Neuron (in vitro differentiated cells): Measurements from ENCODE around the gene WNT4.

Experiments
- H2AFZ ChIP-seq: one replicate; pipeline ENCODE4 v1.6.1; 2013; ENCODE audit warnings: low read depth, mild to moderate bottlenecking, inconsistent platforms, low read length, moderate library complexity
- H3K27me3 ChIP-seq: one replicate; pipeline ENCODE4 v1.6.1; 2013; ENCODE audit warnings: low read length; ENCODE audit not compliant: insufficient read depth
- H3K36me3 ChIP-seq: one replicate; pipeline ENCODE4 v1.6.1; 2013; ENCODE audit warnings: low read length; ENCODE audit not compliant: insufficient read depth
- H3K4me1 ChIP-seq: one replicate; pipeline ENCODE4 v1.6.1; 2013; ENCODE audit warnings: low read length; ENCODE audit not compliant: insufficient read depth
- H3K4me3 ChIP-seq: 2 replicates; pipeline ENCODE4 v1.5.1; 2013; ENCODE audit warnings: mild to moderate bottlenecking, low read length, moderate library complexity
- H3K9me3 ChIP-seq: one replicate; pipeline ENCODE4 v1.6.1; 2013; ENCODE audit warnings: low read length

The WNT4 gene

GRCh38 chr1:22176258-22176657, 33.4 kb upstream of the WNT4 start:
- H3K4me1 ChIP-seq = no peaks in the 10 kb centered on the region
- H3K27me3 ChIP-seq = peaks cover 4% of the 10 kb centered on the region
- H2AFZ ChIP-seq = no peak overlapping the region
- H3K4me3 ChIP-seq = no peak overlapping the region
- H3K9me3 ChIP-seq = no peaks in the 10 kb centered on the region
- no peaks in the 10 kb centered on the region for H3K36me3 ChIP-seq

- Histone ChIP-seq H2AFZ (no peak overlapping the region), H3K9me3 (no peaks in the 10 kb centered on the region), H3K27me3 (peaks cover 4% of the 10 kb centered on the region), H3K36me3 (no peaks in the 10 kb centered on the region), H3K4me1 (no peaks in the 10 kb centered on the region), H3K4me3 (no peak overlapping the region)
Measured at GRCh38 chr1:22174446-22175220, 31.7 kb upstream of the WNT4 start.

GRCh38 chr1:22171951-22172715, 29.2 kb upstream of the WNT4 start:
- Histone ChIP-seq H3K9me3 (no peaks in the 10 kb centered on the region), H3K27me3 (peaks cover 4% of the 10 kb centered on the region), H3K4me3 (no peak overlapping the region), H3K4me1 (no peaks in the 10 kb centered on the region), H3K36me3 (no peaks in the 10 kb centered on the region), H2AFZ (no peak overlapping the region)

- H3K9me3 ChIP-seq = no peaks in the 10 kb centered on the region
- H3K4me3 ChIP-seq = no peak overlapping the region
- peaks cover 4% of the 10 kb centered on the region for H3K27me3 ChIP-seq
- no peaks in the 10 kb centered on the region for H3K36me3 ChIP-seq
- no peaks in the 10 kb centered on the region for H3K4me1 ChIP-seq
- no peak overlapping the region for H2AFZ ChIP-seq
Measured at GRCh38 chr1:22169816-22170215, 26.9 kb upstream of the WNT4 start.

- H3K9me3 ChIP-seq = no peaks in the 10 kb centered on the region
- H3K36me3 ChIP-seq = no peaks in the 10 kb centered on the region
- no peak overlapping the region for H3K4me3 ChIP-seq
- H2AFZ ChIP-seq = no peak overlapping the region
- no peaks in the 10 kb centered on the region for H3K4me1 ChIP-seq
- peaks cover 10% of the 10 kb centered on the region for H3K27me3 ChIP-seq
Measured at GRCh38 chr1:22168412-22168973, 25.6 kb upstream of the WNT4 start.

- no peaks in the 10 kb centered on the region for H3K36me3 ChIP-seq
- H2AFZ ChIP-seq = no peak overlapping the region
- H3K27me3 ChIP-seq = peaks cover 13% of the 10 kb centered on the region
- no peak overlapping the region for H3K4me3 ChIP-seq
- H3K4me1 ChIP-seq = no peaks in the 10 kb centered on the region
- H3K9me3 ChIP-seq = no peaks in the 10 kb centered on the region
Measured at GRCh38 chr1:22166439-22166838, 23.5 kb upstream of the WNT4 start.

- no peaks in the 10 kb centered on the region for H3K9me3 ChIP-seq
- H3K4me1 ChIP-seq = no peaks in the 10 kb centered on the region
- H2AFZ ChIP-seq = no peak overlapping the region
- H3K4me3 ChIP-seq = no peak overlapping the region
- H3K27me3 ChIP-seq = peaks cover 18% of the 10 kb centered on the region
- H3K36me3 ChIP-seq = no peaks in the 10 kb centered on the region
Measured at GRCh38 chr1:22164841-22165808, 22.2 kb upstream of the WNT4 start.

- Histone ChIP-seq H3K4me3 (no peak overlapping the region), H3K4me1 (no peaks in the 10 kb centered on the region), H3K27me3 (peaks cover 18% of the 10 kb centered on the region), H3K36me3 (no peaks in the 10 kb centered on the region), H2AFZ (no peak overlapping the region), H3K9me3 (no peaks in the 10 kb centered on the region)
Measured at GRCh38 chr1:22163564-22163963, 20.7 kb upstream of the WNT4 start.

GRCh38 chr1:22163137-22163536, 20.2 kb upstream of the WNT4 start:
- no peaks in the 10 kb centered on the region for H3K9me3 ChIP-seq
- H3K4me3 ChIP-seq = no peak overlapping the region
- H2AFZ ChIP-seq = no peak overlapping the region
- no peaks in the 10 kb centered on the region for H3K36me3 ChIP-seq
- no peaks in the 10 kb centered on the region for H3K4me1 ChIP-seq
- H3K27me3 ChIP-seq = peaks cover 18% of the 10 kb centered on the region

- no peaks in the 10 kb centered on the region for H3K4me1 ChIP-seq
- H3K9me3 ChIP-seq = no peaks in the 10 kb centered on the region
- H3K4me3 ChIP-seq = no peak overlapping the region
- no peak overlapping the region for H2AFZ ChIP-seq
- no peaks in the 10 kb centered on the region for H3K36me3 ChIP-seq
- H3K27me3 ChIP-seq = peaks cover 18% of the 10 kb centered on the region
Measured at GRCh38 chr1:22159891-22160290, 17.0 kb upstream of the WNT4 start.

- Histone ChIP-seq H3K36me3 (no peaks in the 10 kb centered on the region), H3K4me1 (no peaks in the 10 kb centered on the region), H3K27me3 (peaks cover 17% of the 10 kb centered on the region), H3K9me3 (no peaks in the 10 kb centered on the region), H3K4me3 (no peak overlapping the region), H2AFZ (no peak overlapping the region)
Measured at GRCh38 chr1:22158654-22159053, 15.8 kb upstream of the WNT4 start.

- H3K36me3 ChIP-seq = no peaks in the 10 kb centered on the region
- H3K27me3 ChIP-seq = peaks cover 19% of the 10 kb centered on the region
- H3K4me1 ChIP-seq = no peaks in the 10 kb centered on the region
- no peaks in the 10 kb centered on the region for H3K9me3 ChIP-seq
- no peak overlapping the region for H2AFZ ChIP-seq
- no peak overlapping the region for H3K4me3 ChIP-seq
Measured at GRCh38 chr1:22157359-22157966, 14.6 kb upstream of the WNT4 start.
